ENCODE data around the gene MBLAC1.

DNA sequence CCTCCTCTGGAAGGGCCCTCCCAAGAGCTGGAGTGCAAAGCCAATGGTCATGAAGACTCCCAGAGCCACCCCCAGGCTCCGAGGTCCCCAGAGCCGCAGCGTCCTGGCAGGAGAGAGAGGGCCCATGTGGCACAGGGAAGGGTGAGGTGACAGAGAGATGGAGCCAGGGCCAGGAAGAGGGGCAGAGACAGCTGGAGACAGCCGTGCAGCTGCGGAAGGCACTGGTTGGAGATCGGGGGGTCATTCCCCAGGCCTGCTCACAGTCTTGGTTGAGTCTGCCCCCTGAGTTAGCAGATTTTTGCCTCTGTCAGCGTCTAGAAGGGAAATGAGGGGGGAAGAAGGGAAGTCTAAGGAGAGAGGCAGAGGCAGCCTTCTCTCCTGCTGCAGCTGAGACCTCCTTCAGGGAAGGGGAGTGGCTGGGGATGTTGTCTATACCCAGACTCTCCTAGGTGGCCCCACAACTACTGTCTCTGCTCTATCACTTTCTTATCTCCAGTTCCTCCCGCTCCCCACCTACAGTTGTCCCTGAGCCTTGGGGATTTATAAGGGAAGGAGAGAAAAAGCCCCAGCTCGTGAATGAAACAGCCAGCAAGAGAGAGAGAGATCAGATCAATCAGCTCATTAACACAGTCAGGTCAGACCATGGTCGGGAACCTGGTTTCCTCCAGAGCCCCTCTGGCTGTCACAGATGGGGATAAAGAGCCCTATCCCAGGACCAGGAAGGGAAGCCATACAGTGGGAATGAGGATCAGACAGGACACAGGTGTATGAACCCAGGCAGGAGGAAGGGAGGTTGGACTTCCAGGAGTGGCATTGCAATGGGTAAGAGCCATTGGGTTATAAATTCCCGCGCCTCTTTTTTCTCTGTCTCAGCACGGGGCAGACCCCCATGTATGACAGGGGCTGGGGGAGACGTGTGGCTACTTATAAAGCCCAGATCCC, 40.5 kb downstream of the MBLAC1 start:
- TF ChIP-seq, protein P1, sequence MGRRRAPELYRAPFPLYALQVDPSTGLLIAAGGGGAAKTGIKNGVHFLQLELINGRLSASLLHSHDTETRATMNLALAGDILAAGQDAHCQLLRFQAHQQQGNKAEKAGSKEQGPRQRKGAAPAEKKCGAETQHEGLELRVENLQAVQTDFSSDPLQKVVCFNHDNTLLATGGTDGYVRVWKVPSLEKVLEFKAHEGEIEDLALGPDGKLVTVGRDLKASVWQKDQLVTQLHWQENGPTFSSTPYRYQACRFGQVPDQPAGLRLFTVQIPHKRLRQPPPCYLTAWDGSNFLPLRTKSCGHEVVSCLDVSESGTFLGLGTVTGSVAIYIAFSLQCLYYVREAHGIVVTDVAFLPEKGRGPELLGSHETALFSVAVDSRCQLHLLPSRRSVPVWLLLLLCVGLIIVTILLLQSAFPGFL (CRISPR knock-in tag; IDR thresholded peaks at IDR 0.05; ENCODE audit: borderline replicate concordance) = no peak
- TF ChIP-seq, protein P2, sequence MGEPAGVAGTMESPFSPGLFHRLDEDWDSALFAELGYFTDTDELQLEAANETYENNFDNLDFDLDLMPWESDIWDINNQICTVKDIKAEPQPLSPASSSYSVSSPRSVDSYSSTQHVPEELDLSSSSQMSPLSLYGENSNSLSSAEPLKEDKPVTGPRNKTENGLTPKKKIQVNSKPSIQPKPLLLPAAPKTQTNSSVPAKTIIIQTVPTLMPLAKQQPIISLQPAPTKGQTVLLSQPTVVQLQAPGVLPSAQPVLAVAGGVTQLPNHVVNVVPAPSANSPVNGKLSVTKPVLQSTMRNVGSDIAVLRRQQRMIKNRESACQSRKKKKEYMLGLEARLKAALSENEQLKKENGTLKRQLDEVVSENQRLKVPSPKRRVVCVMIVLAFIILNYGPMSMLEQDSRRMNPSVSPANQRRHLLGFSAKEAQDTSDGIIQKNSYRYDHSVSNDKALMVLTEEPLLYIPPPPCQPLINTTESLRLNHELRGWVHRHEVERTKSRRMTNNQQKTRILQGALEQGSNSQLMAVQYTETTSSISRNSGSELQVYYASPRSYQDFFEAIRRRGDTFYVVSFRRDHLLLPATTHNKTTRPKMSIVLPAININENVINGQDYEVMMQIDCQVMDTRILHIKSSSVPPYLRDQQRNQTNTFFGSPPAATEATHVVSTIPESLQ (CRISPR knock-in tag; IDR thresholded peaks at IDR 0.05) = no peak
